Erythroblast (primary cell): ENCODE results near the gene ZNRF1.
A peak's percentile ranks its signal among the peaks of the same experiment; 100 is the strongest.

Experiments
- DNase-seq, 2 experiments: peaks; one replicate each; lab custom pipeline; 2025; lab: John Stamatoyannopoulos, UW
- GATA1 ChIP-seq: IDR thresholded peaks from 2 replicates; pipeline ENCODE4 v1.6.1; 2011; ENCODE audit warnings: low read depth, mild to moderate bottlenecking, control low read depth, low read length, moderate library complexity
- POLR2A ChIP-seq: IDR thresholded peaks from 2 replicates; pipeline ENCODE4 v1.6.1; 2011; ENCODE audit warnings: mild to moderate bottlenecking, low read length

ZNRF1 gene

GRCh38 chr16:74991593-74992403 lies 7.0 kb upstream of the ZNRF1 start:
- no peak for TF ChIP-seq GATA1
- no peak for TF ChIP-seq POLR2A
- DNase-seq = peak; percentile 72 to 89

GRCh38 chr16:74995986-74996385 lies 2.8 kb upstream of the ZNRF1 start:
- DNase-seq = no peak
- no peak for TF ChIP-seq GATA1

GRCh38 chr16:74997042-74997491 lies 1.8 kb upstream of the ZNRF1 start:
- TF ChIP-seq GATA1 (no peak), POLR2A (no peak)
- DNase-seq = no peak

GRCh38 chr16:74999219-74999608 lies 390 bp downstream of the ZNRF1 start:
- TF ChIP-seq POLR2A (no peak), GATA1 (no peak)
- peak; percentile 70 to 82 for DNase-seq

DNA sequence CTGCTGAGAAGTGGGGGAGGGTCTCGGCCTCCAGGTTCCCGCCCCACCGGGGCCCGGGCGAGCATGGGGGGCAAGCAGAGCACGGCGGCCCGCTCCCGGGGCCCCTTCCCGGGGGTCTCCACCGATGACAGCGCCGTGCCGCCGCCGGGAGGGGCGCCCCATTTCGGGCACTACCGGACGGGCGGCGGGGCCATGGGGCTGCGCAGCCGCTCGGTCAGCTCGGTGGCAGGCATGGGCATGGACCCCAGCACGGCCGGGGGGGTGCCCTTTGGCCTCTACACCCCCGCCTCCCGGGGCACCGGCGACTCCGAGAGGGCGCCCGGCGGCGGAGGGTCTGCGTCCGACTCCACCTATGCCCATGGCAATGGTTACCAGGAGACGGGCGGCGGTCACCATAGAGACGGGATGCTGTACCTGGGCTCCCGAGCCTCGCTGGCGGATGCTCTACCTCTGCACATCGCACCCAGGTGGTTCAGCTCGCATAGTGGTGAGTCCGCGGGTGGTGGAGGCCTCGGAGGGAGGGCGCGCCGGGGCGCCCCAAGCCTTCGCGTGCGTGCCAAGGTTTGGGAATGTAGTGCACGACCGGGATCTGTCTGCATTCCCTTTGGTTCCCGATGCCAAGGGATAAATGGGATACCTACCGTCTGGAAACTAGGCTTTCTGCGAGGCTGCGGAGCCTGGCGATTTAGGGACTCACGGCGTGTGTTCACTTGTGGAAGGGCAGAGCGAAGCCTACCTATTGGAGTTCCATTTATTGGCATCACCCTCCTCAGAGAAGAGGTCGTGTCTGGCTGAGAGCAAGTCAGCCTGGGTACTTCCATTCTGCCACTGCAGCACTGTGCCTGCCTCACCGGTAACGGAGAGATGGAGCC lies 1.0 kb downstream of the ZNRF1 start:
- TF ChIP-seq GATA1 = no peak
- peak; percentile 23 for TF ChIP-seq POLR2A

GRCh38 chr16:75000481-75001081 lies 1.8 kb downstream of the ZNRF1 start:
- peak; percentile 57 to 71 for DNase-seq
- TF ChIP-seq POLR2A = peak; percentile 24
- no peak for TF ChIP-seq GATA1

More for the DNA sequence above, 1.0 kb downstream of the ZNRF1 start:
- peak; percentile 50 to 72 for DNase-seq

- peak in 1 of 2 experiments; percentile 48 for DNase-seq
- TF ChIP-seq POLR2A = no peak
- no peak for TF ChIP-seq GATA1
Measured at GRCh38 chr16:75002474-75002873, 3.6 kb downstream of the ZNRF1 start.

DNA sequence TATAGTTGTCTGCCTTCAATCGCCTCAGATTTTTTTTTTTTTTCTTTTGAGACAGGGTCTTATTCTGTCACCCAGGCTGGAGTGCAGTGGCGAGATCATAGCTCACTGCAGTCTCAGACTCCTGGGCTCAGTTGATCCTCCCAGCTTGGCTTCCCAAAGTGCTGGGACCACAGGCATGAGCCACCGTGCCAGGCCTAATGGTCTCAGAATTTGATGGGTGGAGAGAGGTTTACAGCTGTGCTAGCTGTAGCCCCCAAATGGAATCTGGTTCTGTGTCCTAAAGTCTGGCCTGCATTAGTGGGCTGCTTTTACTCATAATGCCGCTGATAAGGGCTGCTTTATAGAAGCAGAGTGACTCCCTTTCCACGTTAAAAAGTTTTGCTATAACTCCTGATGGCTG lies 5.1 kb downstream of the ZNRF1 start:
- no peak for DNase-seq
- no peak for TF ChIP-seq POLR2A
- TF ChIP-seq GATA1 = no peak

DNA sequence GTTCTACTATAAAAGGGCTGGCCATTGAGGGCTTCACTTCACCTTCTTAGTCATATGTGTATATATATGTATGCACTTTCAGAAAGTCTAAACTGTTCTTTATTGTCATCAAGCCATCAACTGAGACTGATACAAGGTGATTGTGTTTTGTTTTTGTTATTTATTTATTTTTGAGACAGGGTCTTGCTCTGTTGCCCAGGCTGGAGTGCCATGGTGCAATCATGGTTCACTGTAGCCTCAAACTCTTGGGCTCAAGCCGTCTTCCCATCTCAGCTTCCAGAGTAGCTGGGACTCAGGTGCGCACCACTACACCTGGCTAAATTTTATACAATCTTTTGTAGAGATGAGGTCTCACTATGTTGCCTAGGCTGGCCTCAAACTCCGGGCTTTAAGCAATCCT lies 5.6 kb downstream of the ZNRF1 start:
- no peak for DNase-seq
- TF ChIP-seq POLR2A (no peak), GATA1 (no peak)

GRCh38 chr16:75005697-75006096 lies 6.9 kb downstream of the ZNRF1 start:
- no peak for TF ChIP-seq GATA1
- DNase-seq = no peak

GRCh38 chr16:75007443-75007842 lies 8.6 kb downstream of the ZNRF1 start:
- no peak for DNase-seq
- TF ChIP-seq GATA1 (no peak), POLR2A (no peak)

DNA sequence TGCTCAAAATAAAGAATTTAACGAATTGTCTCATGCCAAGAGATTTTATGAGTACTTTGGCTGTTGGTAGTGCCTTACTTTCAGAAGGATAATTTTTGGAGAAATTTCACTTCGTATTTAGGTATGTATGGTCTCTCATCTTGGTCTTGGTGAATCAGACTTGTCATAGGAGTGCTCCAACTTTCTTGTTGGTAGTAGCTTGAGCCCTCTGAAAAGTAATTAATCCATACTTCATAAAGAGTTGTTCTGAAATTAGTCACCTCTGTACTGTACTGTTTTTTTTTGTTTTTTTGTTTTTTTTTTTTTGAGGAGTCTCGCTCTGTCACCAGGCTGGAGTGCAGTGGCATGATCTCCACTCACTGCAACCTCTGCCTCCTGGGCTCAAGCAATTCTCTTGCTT lies 11.6 kb downstream of the ZNRF1 start:
- no peak for DNase-seq
- TF ChIP-seq POLR2A (no peak), GATA1 (no peak)

GRCh38 chr16:75011634-75012307 lies 12.9 kb downstream of the ZNRF1 start:
- peak; percentile 71 to 81 for DNase-seq
- peak; percentile 35 for TF ChIP-seq POLR2A
- no peak for TF ChIP-seq GATA1
